22Rv1 (cell line): ENCODE results near the gene EPHA3.

ENCODE experiments used
- CTCF ChIP-seq: fragments of 450-650 bp; IDR thresholded peaks from 2 replicates; pipeline ENCODE4 v1.5.1; 2017; ENCODE audit warnings: mild to moderate bottlenecking
- ZFX ChIP-seq: fragments of 450-650 bp; IDR thresholded peaks from 2 replicates; pipeline ENCODE4 v1.6.1; 2017; ENCODE audit warnings: antibody characterized with exemption, borderline replicate concordance

- TF ChIP-seq CTCF (no peak), ZFX (no peak)
These were observed 414.7 kb downstream of the EPHA3 start for GRCh38 chr3:89522155-89522554.
